Measurements from ENCODE around the gene SART3.
A peak's percentile ranks its signal among the peaks of the same experiment; 100 is the strongest.

Gene SART3, protein sequence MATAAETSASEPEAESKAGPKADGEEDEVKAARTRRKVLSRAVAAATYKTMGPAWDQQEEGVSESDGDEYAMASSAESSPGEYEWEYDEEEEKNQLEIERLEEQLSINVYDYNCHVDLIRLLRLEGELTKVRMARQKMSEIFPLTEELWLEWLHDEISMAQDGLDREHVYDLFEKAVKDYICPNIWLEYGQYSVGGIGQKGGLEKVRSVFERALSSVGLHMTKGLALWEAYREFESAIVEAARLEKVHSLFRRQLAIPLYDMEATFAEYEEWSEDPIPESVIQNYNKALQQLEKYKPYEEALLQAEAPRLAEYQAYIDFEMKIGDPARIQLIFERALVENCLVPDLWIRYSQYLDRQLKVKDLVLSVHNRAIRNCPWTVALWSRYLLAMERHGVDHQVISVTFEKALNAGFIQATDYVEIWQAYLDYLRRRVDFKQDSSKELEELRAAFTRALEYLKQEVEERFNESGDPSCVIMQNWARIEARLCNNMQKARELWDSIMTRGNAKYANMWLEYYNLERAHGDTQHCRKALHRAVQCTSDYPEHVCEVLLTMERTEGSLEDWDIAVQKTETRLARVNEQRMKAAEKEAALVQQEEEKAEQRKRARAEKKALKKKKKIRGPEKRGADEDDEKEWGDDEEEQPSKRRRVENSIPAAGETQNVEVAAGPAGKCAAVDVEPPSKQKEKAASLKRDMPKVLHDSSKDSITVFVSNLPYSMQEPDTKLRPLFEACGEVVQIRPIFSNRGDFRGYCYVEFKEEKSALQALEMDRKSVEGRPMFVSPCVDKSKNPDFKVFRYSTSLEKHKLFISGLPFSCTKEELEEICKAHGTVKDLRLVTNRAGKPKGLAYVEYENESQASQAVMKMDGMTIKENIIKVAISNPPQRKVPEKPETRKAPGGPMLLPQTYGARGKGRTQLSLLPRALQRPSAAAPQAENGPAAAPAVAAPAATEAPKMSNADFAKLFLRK

DNA sequence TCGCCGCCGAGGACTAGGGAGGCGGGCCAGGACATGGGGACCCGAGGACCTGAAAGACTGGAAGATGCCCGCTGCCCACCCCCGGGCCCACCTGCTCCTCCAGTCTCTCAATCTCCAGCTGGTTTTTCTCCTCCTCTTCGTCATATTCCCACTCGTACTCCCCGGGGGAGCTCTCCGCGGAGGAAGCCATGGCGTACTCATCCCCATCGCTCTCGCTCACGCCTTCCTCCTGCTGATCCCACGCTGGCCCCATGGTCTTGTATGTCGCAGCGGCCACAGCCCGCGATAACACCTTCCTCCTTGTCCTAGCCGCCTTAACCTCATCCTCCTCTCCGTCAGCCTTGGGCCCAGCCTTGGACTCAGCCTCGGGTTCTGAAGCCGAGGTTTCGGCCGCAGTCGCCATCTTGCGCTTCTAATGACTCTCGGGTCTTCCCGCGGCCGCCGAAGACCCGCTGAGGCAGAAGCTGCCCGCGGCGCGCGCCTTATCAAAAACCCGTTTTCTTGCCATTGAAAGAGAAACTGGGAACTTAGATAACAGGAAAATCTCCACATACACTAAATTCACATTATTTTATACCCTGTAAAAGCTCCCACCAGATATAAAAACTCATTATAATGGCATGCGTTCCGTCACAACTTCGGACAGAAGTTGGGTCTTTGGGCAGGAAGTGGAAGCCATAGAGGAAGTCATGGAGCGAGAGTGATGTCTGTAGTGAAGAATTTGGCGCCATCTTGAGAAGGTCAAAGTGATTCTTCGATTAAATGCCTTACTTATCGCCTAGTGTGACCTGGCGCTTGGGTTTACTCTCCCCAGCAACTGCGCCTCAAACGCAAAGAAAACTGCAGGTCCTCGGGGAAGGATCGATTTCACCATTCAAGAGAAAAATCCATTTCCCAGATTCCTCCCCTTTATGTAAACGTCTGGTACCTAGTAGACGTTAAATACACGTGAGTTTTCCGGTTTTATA, at the start of gene SART3:
Gene SART3 (minus strand): TSS at position 422 of the 968 bp plus-strand sequence. CDS start 19 bp downstream, at position 403.
- peak; percentile 98 for DNase-seq

DNA sequence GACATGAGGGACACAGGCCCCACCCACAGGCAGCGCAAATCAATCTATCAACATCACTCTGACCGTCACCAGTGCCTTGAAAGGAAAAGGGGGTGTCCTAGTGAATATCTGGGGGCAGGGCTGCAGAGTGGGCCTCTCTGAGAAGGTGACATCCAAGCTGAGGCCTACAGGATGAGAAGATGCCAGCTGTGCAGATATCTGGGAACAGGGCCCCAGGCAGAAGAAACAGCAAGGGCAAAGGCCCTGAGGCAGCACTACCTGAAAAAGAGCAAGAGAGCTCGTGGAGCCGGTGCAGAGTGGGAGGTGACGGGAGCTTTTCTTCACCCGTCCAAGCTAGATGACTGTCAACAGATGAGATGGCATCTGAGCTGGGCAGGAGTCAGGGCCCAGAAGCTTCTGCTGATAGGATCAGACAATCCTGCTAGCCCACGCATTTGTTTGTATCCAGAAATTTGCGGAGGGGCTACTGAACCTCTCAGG, 49.4 kb upstream of the SART3 start:
- no peak for DNase-seq

DNA sequence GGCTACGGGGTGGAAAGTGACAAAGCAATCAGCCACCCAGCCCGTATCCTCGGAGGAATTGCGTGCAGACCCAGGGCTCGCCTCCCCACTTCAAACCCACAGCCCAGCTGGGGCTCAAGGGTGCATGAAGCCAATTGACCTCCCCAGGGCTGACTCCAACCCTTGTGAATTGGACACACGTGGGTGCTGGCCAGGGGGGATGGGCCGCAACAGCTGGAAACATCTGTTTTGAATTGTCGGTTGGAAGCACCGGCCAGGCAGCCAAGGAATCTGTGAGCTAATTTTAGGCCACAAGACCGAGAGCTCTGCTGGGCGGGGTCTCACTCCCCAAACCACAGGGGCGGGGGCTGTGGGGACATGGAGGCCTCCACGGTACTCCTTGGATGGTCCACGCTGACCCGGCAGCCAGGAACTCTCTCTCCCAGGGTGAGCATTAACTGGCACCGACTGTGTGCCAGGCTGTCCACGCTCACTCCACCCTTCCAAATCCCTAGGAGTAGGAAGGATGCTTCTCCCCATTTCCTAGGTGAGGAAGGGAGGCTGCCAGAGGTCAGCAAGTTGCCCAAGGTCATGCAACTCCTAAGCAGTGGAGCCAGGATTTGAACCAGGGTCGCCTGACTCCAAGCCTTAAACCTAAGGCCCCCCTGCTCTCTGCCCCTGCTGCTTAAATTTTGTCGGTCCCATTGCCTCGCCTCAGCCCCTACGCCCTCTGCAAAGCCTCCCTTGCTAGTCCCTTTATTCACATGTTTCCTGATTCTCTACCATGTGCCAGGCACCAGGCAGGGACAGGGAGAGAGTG, 48.8 kb upstream of the SART3 start:
- peak; percentile 38 for DNase-seq

DNA sequence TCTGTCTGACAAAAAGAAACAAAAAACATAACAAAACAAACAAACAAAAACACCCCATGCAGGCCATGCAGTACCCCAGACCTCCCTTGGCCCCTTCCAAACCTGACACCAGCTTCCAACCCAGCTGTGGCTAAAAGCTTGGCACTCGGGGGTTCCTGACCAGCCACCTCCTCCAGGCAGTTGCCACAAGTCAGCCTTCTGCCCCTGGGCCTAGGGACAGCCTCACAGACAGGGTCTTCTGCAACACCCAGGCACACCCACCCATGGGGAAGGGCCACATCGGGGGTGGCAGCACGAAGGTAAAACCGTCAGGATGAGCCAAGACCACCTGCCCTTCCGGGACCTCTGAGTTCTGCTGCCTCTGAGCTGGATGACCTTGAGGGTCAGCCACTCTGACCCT, 47.6 kb upstream of the SART3 start:
- DNase-seq, result no peak

DNA sequence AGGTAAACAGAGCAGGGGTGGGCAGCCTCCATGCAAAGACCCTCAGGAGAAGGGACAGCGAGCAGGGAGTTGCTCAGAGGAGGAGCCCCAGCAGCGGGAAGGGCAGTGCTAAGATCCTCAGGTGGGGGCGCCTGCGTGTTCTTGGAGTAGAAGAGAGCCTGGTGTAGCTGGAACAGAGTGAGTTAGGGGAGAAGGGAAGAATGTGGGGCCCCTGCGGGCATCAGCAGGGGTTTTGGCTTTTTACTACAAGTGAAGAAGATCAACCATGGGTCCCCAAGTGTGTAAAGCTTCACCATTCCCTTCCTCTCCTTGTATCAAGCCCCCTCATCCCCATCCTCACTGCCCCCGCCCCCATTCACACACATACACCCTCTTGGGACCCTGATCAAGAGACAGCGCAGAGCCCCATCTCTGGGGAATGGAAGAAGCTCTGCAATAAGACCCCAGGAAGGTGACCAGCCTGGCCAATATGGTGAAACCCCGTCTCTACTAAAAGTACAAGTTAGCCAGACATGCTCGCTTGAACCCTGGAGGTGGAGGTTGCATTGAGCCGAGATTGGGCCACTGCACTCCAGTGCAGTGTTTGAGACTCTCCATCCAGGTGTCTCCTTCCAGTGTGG, 47.1 kb upstream of the SART3 start:
- DNase-seq, result no peak

DNA sequence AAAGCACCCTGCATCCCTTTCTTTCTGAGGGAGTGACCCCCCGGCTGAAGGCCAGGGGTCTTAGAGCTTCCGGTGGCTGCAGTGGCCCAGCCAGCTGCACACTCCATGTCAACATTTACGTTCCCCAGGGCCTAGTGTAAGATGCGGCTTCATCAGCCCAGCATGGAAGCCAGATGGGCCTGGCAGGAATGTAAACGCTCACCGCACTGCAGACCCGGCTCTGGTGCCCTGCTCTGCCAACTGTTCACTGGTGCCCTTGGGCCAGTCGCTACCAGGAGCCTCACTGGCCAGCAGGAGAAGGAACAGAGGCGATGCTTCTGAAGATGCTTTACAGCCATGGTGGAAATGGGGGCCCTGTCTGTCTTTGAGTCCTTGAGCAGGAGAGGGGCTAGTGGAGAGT, 45.5 kb upstream of the SART3 start:
- no peak for DNase-seq

DNA sequence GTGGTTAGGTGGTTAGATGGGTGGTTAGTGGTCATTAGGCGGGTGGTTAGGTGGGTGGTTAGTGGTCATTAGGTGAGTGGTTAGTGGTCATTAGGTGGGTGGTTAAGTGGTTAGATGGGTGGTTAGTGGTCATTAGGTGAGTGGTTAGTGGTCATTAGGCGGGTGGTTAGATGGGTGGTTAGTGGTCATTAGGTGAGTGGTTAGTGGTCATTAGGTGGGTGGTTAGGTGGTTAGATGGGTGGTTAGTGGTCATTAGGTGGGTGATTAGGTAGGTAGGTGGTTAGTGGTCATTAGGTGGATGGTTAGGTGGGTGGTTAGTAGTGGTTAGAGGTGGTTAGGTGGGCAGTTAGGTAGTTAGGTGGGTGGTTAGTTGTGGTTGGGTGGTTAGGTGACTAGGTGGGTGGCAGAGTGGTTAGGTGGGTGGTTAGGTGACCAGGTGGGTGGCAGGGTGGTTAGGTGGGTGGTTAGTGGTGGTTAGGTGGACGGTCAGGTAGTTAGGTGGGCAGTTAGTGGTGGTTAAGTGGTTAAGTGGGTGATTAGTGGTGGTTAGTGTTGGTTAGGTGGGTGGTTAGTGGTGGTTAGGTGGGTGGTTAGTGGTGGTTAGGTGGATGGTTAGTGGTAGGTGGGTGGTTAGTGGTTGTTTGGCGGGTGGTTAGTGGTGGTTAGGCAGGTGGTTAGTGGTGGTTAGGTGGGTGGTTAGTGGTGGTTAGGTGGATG, 44.9 kb upstream of the SART3 start:
- no peak for DNase-seq

DNA sequence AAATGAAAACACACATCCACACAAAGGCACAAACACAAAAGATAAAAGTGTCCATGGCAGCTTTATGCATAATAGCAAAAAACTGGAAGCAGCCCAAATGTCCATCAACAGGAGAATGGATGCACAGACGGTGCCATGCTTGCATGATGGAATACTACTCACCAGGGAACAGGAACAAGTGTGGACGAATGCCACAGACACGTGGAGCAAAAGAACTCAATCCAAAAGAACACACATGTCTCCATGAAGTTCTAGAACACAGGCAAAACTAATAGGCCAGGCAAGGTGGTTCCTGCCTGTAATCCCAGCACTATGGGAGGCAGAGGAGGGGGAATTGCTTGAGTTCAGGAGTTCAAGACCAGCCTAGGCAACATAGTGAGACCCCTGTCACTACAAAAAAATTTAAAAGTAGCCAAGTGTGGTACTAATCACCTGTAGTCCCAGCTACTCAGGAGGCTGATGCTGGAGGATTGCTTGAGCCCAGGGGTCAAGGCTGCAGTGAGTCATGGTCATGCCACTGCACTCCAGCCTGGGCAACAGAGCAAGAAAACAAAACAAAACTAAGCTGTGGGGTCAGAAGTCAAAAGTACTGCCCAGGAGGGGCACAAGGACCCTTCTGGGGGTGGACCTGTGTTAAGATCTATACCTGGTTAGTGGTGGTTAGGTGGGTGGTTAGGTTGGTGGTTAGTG, 44.2 kb upstream of the SART3 start:
- DNase-seq, result no peak

DNA sequence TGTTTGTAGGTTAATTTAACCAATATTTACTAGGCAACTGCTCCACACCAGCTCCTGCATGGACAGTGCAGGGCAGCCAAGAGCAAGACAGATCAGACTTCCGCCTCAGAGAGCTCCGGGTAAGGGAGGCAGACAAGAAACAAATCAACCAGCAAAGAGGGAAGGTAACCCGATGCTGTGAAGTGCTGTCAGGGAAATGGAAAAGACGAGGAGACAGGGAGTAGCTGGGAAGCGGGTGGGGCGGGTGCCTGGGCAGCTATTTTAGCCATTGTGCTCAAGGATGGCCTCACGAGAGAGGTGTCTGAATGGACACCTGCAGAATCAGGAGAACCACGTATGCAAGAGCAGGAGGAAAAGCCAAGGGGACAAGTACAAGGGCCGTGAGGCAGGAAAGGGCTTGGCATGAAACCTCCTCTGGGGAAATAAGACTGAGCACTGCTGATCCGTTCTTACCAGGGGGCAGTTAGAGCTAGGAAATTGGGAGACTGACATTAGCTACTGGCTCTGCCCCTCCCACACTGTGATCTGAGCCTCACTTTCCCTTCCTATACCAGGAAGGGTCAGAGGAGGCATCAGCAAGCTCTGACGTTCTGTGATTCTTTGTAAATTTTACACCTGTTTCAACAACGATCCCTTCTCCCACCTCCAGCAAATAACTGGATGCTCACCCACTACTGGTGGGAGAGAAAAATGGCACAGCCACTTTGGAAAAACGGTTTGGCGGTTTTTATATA, 43.4 kb upstream of the SART3 start:
- DNase-seq, result no peak

DNA sequence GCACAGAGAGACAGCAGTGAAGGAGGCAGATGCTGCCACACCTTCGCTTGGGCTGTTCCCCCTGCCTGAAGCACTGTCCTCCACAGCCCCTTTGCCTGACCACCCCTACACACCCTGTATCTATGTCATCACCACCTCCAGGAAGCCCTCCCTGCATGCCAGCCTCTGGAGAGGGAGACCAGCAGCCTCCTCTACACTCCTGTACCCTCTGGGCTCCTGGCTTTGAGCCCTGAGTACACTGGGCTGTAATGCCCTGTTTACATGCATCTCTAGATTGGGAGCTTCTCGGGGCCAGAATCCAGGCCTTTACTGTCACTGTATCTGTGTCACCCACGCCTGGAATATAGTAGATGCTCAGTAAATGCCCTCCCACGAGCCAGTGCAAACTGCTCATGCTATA, 42.8 kb upstream of the SART3 start:
- DNase-seq, result no peak

DNA sequence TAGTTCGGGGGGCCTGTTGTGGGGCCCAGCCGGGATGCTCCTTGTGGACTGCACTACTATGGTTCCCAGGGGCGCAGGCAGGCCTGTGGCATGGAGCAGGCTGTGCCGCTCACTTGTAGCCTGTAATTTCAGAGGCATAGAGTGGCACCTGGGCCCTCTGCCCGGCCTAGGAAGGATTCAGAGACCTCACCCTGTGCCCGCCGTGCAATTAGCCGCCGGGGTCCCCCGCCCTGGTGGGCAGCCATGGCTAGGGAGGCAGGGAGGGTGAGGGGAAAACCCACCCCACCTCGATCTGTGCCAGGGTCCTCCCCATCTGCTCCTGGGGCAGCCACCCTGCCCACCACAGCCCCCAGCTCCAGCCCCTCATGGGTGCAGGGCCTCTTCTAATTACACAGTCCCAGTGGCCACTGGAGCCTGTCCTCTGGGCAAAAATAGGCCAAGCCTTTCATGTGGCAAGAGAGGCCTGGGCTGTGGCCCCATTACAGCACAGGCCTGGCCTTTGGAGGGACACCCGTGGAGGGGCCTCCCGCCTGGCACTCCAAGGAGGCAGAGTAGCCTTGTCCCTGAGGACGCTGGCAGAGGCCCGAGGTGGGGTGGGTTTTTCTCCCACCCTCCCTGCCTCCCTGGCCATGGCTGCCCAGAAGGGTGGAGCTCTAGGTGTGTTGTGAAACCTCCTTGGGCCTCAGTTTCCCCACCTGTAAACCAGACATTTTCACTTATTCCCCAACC, 42.2 kb upstream of the SART3 start:
- DNase-seq, result no peak

DNA sequence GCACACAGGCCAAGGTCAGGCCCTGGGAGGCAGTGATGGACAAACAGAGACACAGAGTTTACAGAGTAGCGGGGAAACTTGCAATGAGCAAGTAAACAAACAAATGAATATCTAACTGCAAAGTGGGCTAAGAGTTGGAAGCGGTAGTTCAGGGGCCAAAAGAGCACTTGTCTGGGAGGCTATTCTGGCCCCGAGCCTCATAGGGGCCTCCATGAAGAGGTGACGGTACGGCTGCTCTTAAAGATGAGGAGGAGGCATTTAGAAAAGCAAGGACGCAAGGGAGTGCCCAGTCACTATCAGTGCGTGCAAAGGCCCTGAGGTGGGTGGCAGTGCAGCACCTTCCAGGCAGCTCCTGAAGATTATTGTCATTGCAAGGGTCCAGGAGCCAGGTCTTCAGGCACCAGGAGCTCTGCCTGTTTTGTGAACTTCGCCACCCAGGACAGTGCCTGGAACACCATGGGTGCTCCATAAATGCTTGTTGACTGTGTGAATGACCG, 41.3 kb upstream of the SART3 start:
- DNase-seq, result no peak

DNA sequence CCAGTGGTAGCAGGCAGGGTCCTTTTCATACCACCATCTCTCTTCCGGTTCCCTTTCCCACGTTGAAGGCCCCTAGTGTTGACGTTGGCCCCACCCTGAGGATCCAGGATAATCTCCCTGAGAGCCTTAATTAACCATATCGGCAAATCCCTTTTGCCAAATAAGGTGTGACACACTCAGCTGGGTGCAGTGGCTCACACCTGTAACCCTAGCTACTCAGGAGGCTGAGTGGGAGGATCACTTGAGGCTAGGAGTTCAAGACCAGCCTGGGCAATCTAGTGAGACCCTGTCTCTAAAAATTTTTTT, 39.7 kb upstream of the SART3 start:
- no peak for DNase-seq

DNA sequence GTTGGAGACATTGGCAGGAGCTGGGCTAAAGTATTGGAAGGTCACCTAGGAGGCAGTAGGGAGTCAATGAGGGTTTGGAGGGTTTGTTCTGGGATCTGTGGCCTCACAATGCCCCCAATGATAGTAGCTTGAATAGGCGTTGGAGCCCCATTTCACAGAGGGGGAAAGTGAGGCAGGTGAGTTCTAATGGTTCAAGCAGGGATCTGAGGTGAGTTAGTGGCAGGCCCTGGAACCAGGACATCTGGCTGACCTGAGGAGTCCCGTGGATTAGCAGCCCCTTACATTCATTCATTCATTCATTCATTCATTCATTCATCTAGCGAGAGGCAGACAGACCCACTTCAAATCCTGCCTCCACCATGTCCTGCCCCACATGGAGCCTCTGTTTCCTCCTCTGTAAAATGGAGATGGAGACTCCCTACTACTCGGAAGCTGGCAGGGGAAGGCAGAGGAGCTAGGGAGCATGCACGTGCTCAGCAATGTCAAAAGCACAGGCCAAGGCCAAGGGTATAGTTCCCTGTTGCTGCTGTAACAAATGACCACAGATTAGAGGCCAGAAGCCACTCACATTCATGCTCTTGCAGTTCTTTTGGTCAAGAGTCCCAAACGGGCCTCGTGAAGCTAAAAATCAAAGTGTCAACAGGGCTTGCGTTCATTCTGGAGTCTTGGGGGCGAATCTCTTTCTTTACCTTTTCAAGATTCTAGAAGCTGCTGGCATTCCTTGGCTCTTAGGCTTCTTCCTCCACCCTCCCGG, 39.2 kb upstream of the SART3 start:
- no peak for DNase-seq

DNA sequence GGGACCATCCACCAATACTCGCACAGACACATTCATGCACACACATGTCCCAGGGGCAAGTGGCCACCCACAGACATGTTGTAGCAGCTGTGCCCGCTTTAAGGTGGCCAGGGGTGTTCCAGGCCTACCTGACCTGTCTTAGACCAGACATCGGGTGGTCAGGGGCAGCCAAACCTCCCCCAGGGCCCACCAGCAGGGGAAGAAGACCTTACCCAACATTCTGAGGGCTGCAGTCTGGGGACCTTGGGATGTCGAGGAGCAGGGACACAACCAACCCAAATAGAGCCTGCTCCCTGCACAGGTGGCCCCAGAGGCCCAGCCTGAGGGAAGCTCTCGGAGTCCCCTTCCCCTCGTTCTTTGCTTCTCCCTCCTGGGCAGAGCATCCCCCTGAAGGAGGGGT, 38.6 kb upstream of the SART3 start:
- no peak for DNase-seq

DNA sequence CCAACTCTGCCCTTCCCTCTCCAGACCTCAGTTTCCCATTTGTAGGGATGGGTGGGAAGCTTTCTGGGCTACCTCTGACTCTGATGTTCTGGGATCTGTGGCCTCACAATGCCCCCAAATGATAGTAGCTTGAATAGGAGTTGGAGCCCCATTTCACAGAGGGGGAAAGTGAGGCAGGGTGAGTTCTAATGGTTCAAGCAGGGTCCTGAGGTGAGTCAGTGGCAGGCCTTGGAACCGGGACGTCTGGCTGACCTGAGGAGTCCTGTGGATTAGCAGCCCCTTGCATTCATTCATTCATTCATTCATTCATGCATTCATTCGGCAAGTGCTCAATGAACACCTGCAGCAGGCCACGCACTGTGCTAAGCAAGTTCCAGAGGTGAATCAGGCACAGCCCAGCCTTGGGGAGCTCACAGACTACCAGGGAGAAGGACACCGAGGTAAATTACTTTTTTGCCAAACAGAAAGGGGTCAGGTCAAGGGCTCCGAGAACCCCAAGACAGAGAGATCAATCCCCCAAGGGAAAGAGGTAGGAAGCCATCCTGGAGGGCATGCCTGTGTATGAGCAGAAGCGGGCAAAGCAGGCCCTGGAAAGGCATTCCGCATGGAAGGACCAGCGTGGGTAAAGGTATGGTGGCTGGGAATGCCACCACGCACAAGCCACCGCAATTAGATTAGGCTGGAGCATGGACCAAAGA, 37.7 kb upstream of the SART3 start:
- no peak for DNase-seq

Data from hematopoietic multipotent progenitor cell treated with erythropoietin and hydrocortisone succinate and interleukin-3 and kit ligand, for 6 days (in vitro differentiated cells).